H1 (cell line): ENCODE results near the gene CHRNA1. TPM values are rescaled to one million over a fixed set of nuclear protein-coding genes. Genes with fewer than 3 reads are reported as not detected.

Experiments
- CTCF ChIA-PET: fragments of 300-600 bp; sonication (Branson Sonifier 250); formaldehyde crosslinking; loops from one replicate; lab custom pipeline; 2021; ENCODE audit not compliant: partially characterized antibody; lab: Charles Lee
- POLR2A ChIA-PET: fragments of 300-600 bp; sonication (Branson Sonifier 250); formaldehyde crosslinking; loops from one replicate; lab custom pipeline; 2021; ENCODE audit warnings: inconsistent platforms; ENCODE audit not compliant: partially characterized antibody; lab: Charles Lee
- DNase-seq, 2 experiments: peaks; one replicate each; pipeline versions ENCODE4 v3.0.0 to v3.0.0-alpha.2; 2010 to 2022; ENCODE audit warnings: low spot score in 2 of 2, low read depth in 1 of 2, mixed read lengths in 1 of 2
- FAIRE-seq: peaks from 2 replicates; lab custom pipeline; 2011; peaks lifted over from hg19 to GRCh38; lab: Jason Lieb, UNC
- H2AFZ ChIP-seq: 2 replicates; pipeline ENCODE4 v1.8.1; 2012; ENCODE audit warnings: low read length, inconsistent platforms
- H2AK5ac ChIP-seq: 2 replicates; pipeline ENCODE4 v1.6.1; 2013; ENCODE audit warnings: low read depth, low read length
- H2BK120ac ChIP-seq: replicated peaks from 2 replicates; pipeline ENCODE3; 2013; ENCODE audit warnings: low read depth, low read length, inconsistent platforms
- H2BK12ac ChIP-seq: 2 replicates; pipeline ENCODE4 v1.6.1; 2013; ENCODE audit warnings: low read depth, low read length
- H2BK15ac ChIP-seq: 2 replicates; pipeline ENCODE4 v1.6.1; 2013; ENCODE audit warnings: low read length
- H2BK20ac ChIP-seq: 2 replicates; pipeline ENCODE4 v1.6.1; 2013; ENCODE audit warnings: low read length
- H2BK5ac ChIP-seq: 2 replicates; pipeline ENCODE4 v1.6.1; 2013; ENCODE audit warnings: low read depth, low read length
- H3K14ac ChIP-seq: 2 replicates; pipeline ENCODE4 v1.6.1; 2013; ENCODE audit warnings: inconsistent platforms; ENCODE audit not compliant: insufficient read length
- H3K18ac ChIP-seq: 2 replicates; pipeline ENCODE4 v1.6.1; 2013; ENCODE audit warnings: low read length; ENCODE audit errors: extremely low read depth
- H3K23ac ChIP-seq: 2 replicates; pipeline ENCODE4 v1.6.1; 2013; ENCODE audit warnings: inconsistent platforms; ENCODE audit not compliant: insufficient read length
- H3K23me2 ChIP-seq: 2 replicates; pipeline ENCODE4 v1.6.1; 2013; ENCODE audit warnings: low read depth, low read length
- H3K27ac ChIP-seq: 2 replicates; pipeline ENCODE4 v1.6.1; 2011; ENCODE audit warnings: low read depth, low read length, inconsistent platforms
- H3K27me3 ChIP-seq, 4 experiments: replicated peaks in 1 of 4; 1 replicate in 1 of 4; 2 replicates in 3 of 4; pipeline versions ENCODE4 v1.6.1 to v1.8.1; 2011 to 2013; ENCODE audit warnings: low read length in 3 of 4, mild to moderate bottlenecking in 3 of 4, inconsistent platforms in 2 of 4, mixed read lengths in 2 of 4, moderate library complexity in 1 of 4; ENCODE audit not compliant: control insufficient read depth in 3 of 4, insufficient read depth in 3 of 4; ENCODE audit errors: extremely low read depth in 1 of 4
- H3K36me3 ChIP-seq, 4 experiments: 2 replicates each; pipeline versions ENCODE4 v1.6.1 to v1.8.1; 2011 to 2013; ENCODE audit warnings: mild to moderate bottlenecking in 4 of 4, low read length in 3 of 4, moderate library complexity in 2 of 4, control low read depth in 1 of 4, inconsistent platforms in 1 of 4; ENCODE audit not compliant: insufficient read depth in 4 of 4, control insufficient read depth in 2 of 4
- H3K4ac ChIP-seq: replicated peaks from 2 replicates; pipeline ENCODE3; 2013; ENCODE audit warnings: low read length, low read depth, mixed read lengths, inconsistent platforms; ENCODE audit not compliant: insufficient read length
- H3K4me1 ChIP-seq, 4 experiments: replicated peaks in 1 of 4; 1 replicate in 1 of 4; 2 replicates in 3 of 4; pipeline versions ENCODE4 v1.6.1 to v1.8.1; 2011 to 2013; ENCODE audit warnings: low read length in 3 of 4, inconsistent platforms in 2 of 4, mixed read lengths in 1 of 4; ENCODE audit not compliant: insufficient read depth in 4 of 4, control insufficient read depth in 3 of 4
- H3K4me2 ChIP-seq, 2 experiments: 2 replicates each; pipeline versions ENCODE4 v1.6.1 to v1.8.1; 2011 to 2013; ENCODE audit warnings: low read depth in 2 of 2, low read length in 2 of 2, control low read depth in 1 of 2, inconsistent platforms in 1 of 2, mild to moderate bottlenecking in 1 of 2; ENCODE audit not compliant: insufficient read depth in 1 of 2
- H3K4me3 ChIP-seq, 4 experiments: fragments of 200-600, 300-600 bp in 1 of 4; sonication (generic), shearing (Covaris generic), sonication (Bioruptor Twin) in 1 of 4; 2 replicates each; pipeline versions ENCODE4 v1.5.1 to v1.8.1; 2011 to 2016; ENCODE audit warnings: low read length in 4 of 4, low read depth in 3 of 4, control low read depth in 2 of 4, inconsistent platforms in 2 of 4, mild to moderate bottlenecking in 2 of 4, mixed read lengths in 1 of 4, moderate library complexity in 1 of 4; ENCODE audit not compliant: insufficient read depth in 2 of 4; ENCODE audit errors: extremely low read depth in 1 of 4
- H3K56ac ChIP-seq: replicated peaks from 2 replicates; pipeline ENCODE3; 2013; ENCODE audit warnings: low read depth, mild to moderate bottlenecking, mixed read lengths, low read length, inconsistent platforms; ENCODE audit not compliant: insufficient read length
- H3K79me1 ChIP-seq: 2 replicates; pipeline ENCODE4 v1.6.1; 2013; ENCODE audit warnings: low read depth, low read length, control low read depth
- H3K79me2 ChIP-seq, 2 experiments: 2 replicates each; pipeline versions ENCODE4 v1.6.1 to v1.8.1; 2012 to 2013; ENCODE audit warnings: low read length in 2 of 2, mild to moderate bottlenecking in 2 of 2, inconsistent platforms in 1 of 2; ENCODE audit not compliant: insufficient read depth in 2 of 2, control insufficient read depth in 1 of 2
- H3K9ac ChIP-seq, 4 experiments: replicated peaks in 1 of 4; 1 replicate in 1 of 4; 2 replicates in 3 of 4; pipeline versions ENCODE4 v1.6.1 to v1.8.1; 2011 to 2013; ENCODE audit warnings: low read depth in 3 of 4, low read length in 3 of 4, control low read depth in 2 of 4, mild to moderate bottlenecking in 2 of 4, moderate library complexity in 2 of 4, inconsistent platforms in 1 of 4; ENCODE audit errors: extremely low read depth in 1 of 4
- H3K9me3 ChIP-seq, 2 experiments: 2 replicates each; pipeline versions ENCODE4 v1.6.1 to v1.8.1; 2012 to 2013; ENCODE audit warnings: mild to moderate bottlenecking in 2 of 2, moderate library complexity in 2 of 2, control low read depth in 1 of 2, inconsistent platforms in 1 of 2, low read depth in 1 of 2, low read length in 1 of 2, mixed read lengths in 1 of 2; ENCODE audit not compliant: insufficient read depth in 2 of 2
- H4K20me1 ChIP-seq, 2 experiments: replicated peaks in 1 of 2; 2 replicates each; pipeline versions ENCODE3 to v1.8.1; 2011 to 2013; ENCODE audit warnings: inconsistent platforms in 2 of 2, low read length in 2 of 2, mild to moderate bottlenecking in 1 of 2; ENCODE audit not compliant: insufficient read depth in 2 of 2, control insufficient read depth in 1 of 2
- H4K5ac ChIP-seq: 2 replicates; pipeline ENCODE4 v1.6.1; 2013; ENCODE audit warnings: low read length, low read depth, mixed read lengths, inconsistent platforms; ENCODE audit not compliant: insufficient read length
- H4K8ac ChIP-seq: 2 replicates; pipeline ENCODE4 v1.8.0; 2013; ENCODE audit warnings: mild to moderate bottlenecking, moderate library complexity, low read length, inconsistent platforms; ENCODE audit not compliant: insufficient read depth; ENCODE audit errors: extremely low read depth
- H4K91ac ChIP-seq: replicated peaks from 2 replicates; pipeline ENCODE3; 2013; ENCODE audit warnings: low read length, mixed read lengths, inconsistent platforms; ENCODE audit not compliant: insufficient read length
- BRCA1 ChIP-seq: IDR thresholded peaks from 2 replicates; pipeline ENCODE4 v1.6.1; 2012; ENCODE audit warnings: low read depth, low read length, improper control_type of control experiment
- WGBS, 2 experiments: shearing (Covaris generic) in 1 of 2; methylation state at CpG; one replicate each; pipeline versions ENCODE4 v1.1.6 to v1.1.7; 2013 to 2015; ENCODE audit warnings: low lambda C conversion rate in 2 of 2, mixed read lengths in 2 of 2, inconsistent platforms in 1 of 2, low coverage in 1 of 2, missing lambda C conversion rate in 1 of 2; ENCODE audit not compliant: insufficient replicate concordance in 2 of 2, insufficient coverage in 1 of 2, insufficient read length in 1 of 2; ENCODE audit errors: extremely low coverage in 1 of 2, missing lambda C conversion rate in 1 of 2; 5-methylcytosine and 5-hydroxymethylcytosine counted together
- polyA plus RNA-seq, 7 experiments: library from polyadenylated mRNA; depleted of rRNA in 3 of 7; stranded (reverse) in 5 of 7; unstranded in 2 of 7; fragments of >200 nt in 5 of 7; fragments of 200-250 nt in 2 of 7; gene quantifications; 1 replicate in 5 of 7; 2 replicates in 1 of 7; 4 replicates in 1 of 7; pipeline versions ENCODE4 v1.2.1 to v1.2.3, GENCODE V29; 2011 to 2013; ENCODE audit warnings: missing spikeins in 2 of 7, mixed read lengths in 2 of 7
- total RNA-seq: library from RNA; stranded (reverse); fragmentation: NEBNext Ultra II Directional; extraction: Animal tissue kit (Norgen Biotek cat#: 25700); gene quantifications from 2 replicates; pipeline ENCODE4 v1.2.1, GENCODE V29; 2021
- TF ChIP-seq, protein P1 (sequence below): IDR thresholded peaks from 2 replicates; pipeline ENCODE4 v1.6.1; 2011; ENCODE audit warnings: low read length, improper control_type of control experiment

Gene CHRNA1
- total and polyA plus RNA-seq, 2 of the 8 experiments (the other 6 are each of a cell fraction or from before 2014, with no cell fraction given), result 0.11 to 0.15 TPM

DNA sequence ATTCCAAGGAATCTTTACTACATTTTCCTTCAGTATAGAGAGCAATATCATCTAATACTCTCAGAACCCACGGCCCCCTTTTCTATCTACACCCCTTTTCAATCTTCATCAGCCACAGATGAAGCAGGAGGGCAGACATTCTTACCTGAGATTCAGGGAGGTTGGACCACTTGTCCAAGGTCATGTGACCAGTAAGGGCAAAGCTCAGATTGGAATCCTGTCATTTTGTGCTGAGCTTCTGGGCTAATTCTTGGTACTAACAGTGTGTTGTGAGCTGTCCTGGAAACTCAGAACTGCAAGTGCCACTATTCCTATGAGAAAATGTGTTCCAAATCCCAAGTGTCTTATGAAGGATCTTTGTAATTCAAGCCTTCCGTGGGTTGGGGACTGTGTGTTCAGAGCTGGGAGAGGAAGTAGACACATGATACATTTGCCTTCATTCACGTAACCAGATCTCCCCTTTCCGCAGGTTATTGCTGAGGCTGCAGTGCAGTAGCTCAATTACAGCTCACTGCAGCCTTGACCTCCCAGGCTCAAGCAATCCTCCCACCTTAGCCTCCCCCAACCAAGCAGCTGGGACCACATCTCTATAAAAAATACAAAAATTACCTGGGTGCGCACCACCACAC, 3.3 kb downstream of the CHRNA1 start:
- POLR2A ChIA-PET, result no interaction called here

More for the DNA sequence above, 3.3 kb downstream of the CHRNA1 start:
- no peak overlapping the region for H3K4me2 ChIP-seq
- H3K9me3 ChIP-seq, result no peaks in the 10 kb centered on the region
- peaks cover 0 to 5% (median 0%) of the 10 kb centered on the region in 4 experiments; a peak in 1 of 7 replicates for H3K4me1 ChIP-seq
- no peak overlapping the region for H3K23ac ChIP-seq
- no peaks in the 10 kb centered on the region for H4K20me1 ChIP-seq
- H2BK120ac ChIP-seq, result no peak overlapping the region
- H4K91ac ChIP-seq, result no peak overlapping the region
- H3K79me2 ChIP-seq, result no peaks in the 10 kb centered on the region
- WGBS, 2 experiments, result 94% methylated on average over 5 of the region's 5 CpGs; no CpG with 5 or more reads in 1 of the 2 experiments
- H4K8ac ChIP-seq, result no peak overlapping the region
- H2BK12ac ChIP-seq, result 0 out of 2 replicates have a peak overlapping the region, but pooled peaks have one; percentile 12
- no peak for DNase-seq
- no peak overlapping the region for H3K27ac ChIP-seq
- no peak overlapping the region for H3K18ac ChIP-seq
- H3K27me3 ChIP-seq, result no peaks in the 10 kb centered on the region; a peak in 1 of 7 replicates
- H2BK15ac ChIP-seq, result no peak overlapping the region
- no peak overlapping the region for H2AK5ac ChIP-seq
- no peak overlapping the region for H3K56ac ChIP-seq
- no peak overlapping the region for H2BK5ac ChIP-seq
- H3K4ac ChIP-seq, result no peak overlapping the region
- CTCF ChIA-PET, result interaction anchor here (0.9 to 5.8 kb wide), 9 partner anchors 10 to 270 kb away, joined by 3 to 55 read pairs (median 3); no protein-coding TSS in a partner anchor
- H3K23me2 ChIP-seq, result no peaks in the 10 kb centered on the region
- no peak overlapping the region for H3K4me3 ChIP-seq
- TF ChIP-seq BRCA1, result no peak
- TF ChIP-seq, protein P1, sequence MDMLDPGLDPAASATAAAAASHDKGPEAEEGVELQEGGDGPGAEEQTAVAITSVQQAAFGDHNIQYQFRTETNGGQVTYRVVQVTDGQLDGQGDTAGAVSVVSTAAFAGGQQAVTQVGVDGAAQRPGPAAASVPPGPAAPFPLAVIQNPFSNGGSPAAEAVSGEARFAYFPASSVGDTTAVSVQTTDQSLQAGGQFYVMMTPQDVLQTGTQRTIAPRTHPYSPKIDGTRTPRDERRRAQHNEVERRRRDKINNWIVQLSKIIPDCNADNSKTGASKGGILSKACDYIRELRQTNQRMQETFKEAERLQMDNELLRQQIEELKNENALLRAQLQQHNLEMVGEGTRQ, result 0 out of 2 replicates have a peak, but pooled peaks have one; percentile 23
- FAIRE-seq, result no peak
- H3K79me1 ChIP-seq, result no peaks in the 10 kb centered on the region
- H4K5ac ChIP-seq, result no peak overlapping the region
- H3K9ac ChIP-seq, result no peak overlapping the region
- H3K36me3 ChIP-seq, result no peaks in the 10 kb centered on the region
- H2BK20ac ChIP-seq, result 0 out of 2 replicates have a peak overlapping the region, but pooled peaks have one; percentile 26
- H3K14ac ChIP-seq, result no peak overlapping the region
- 0 out of 2 replicates have a peak overlapping the region, but pooled peaks have one; percentile 21 for H2AFZ ChIP-seq
